ENCODE measurements around the gene NOL12.

GRCh38 chr22:37678372-37678771 is 7.8 kb upstream of the NOL12 start:
- no peak for TF ChIP-seq POLR2A (IDR thresholded peaks at IDR 0.05; ENCODE audit: low read depth, low read length)
- TF ChIP-seq POLR2AphosphoS5 (IDR thresholded peaks at IDR 0.05; ENCODE audit: low read depth, low read length) = no peak
- no peak for TF ChIP-seq TAF1 (IDR thresholded peaks at IDR 0.05; ENCODE audit: borderline replicate concordance, low read depth, low read length)
